Measurements from ENCODE around the gene LRRC41. TPM values are rescaled to one million over a fixed set of nuclear protein-coding genes. Genes with fewer than 3 reads are reported as not detected.
"Not testable (repeated sequence)": the region's sequence is repeated elsewhere in the genome, so short reads cannot be mapped to it uniquely, and the experiment has no call there.

The LRRC41 gene
- polyA plus RNA-seq, 1 of the 3 experiments (the other 2 are of a cell fraction): 59.3 TPM

DNA sequence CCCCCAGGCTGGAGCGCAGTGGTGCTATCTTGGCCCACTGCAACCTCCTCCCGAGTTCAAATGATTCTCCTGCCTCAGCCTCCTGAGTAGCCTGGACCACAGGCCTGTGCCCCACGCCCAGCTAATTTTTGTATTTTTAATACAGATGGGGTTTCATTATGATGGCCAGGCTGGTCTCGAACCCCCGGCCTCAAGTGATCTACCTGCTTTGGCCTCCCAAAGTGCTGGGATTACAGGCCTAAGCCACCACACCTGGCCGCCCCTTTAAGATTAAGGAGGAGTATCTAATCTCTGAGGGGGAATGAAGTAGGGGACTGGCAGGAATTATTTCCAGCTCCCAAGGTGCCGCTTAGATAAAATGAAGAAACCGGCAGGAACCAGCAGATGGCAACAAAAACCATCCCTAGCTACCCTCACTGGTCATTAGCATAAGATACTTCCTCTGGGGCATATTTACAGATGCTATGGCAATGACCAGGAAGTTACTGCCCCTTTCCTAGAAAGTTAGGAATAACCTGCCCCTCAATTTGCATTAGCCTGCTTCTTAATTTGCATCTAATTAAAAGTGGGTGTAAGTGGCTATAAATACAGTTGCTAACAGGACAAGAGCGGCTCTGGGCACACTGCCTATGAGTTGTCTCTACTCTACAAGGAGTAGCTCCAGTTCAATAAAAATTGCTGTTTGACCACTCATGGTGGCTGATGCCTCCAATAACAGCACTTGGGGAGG lies 30.0 kb upstream of the LRRC41 start:
- Histone ChIP-seq H3K36me3 (replicated peaks in 1 of 2; ENCODE audit: control insufficient read depth in 1 of 2, insufficient read depth in 2 of 2, low read length in 1 of 2) (no peaks in the 10 kb centered on the region), H3K79me2 (ENCODE audit: insufficient read depth) (no peaks in the 10 kb centered on the region), H2AFZ (ENCODE audit: low read depth) (no peak overlapping the region), H3K4me2 (no peak overlapping the region), H4K20me1 (ENCODE audit: insufficient read depth) (no peaks in the 10 kb centered on the region), H3K9me2 (no peaks in the 10 kb centered on the region), H3F3A (replicated peaks; ENCODE audit: insufficient read depth) (no peaks in the 10 kb centered on the region), H3K9ac (no peak overlapping the region), H3K27ac (ENCODE audit: low read depth in 2 of 2, low read length in 1 of 2) (no peak overlapping the region), H3K9me3 (no peaks in the 10 kb centered on the region), H3K4me3 (ENCODE audit: low read depth in 2 of 2, low read length in 1 of 2) (no peak overlapping the region), H3K4me1 (ENCODE audit: control insufficient read depth in 1 of 2, insufficient read depth in 2 of 2, low read depth in 1 of 2, low read length in 1 of 2) (no peaks in the 10 kb centered on the region), H3K27me3 (ENCODE audit: insufficient read depth) (no peaks in the 10 kb centered on the region)
- ChIA-PET POLR2A (no interaction called here), CTCF (interaction anchor here (0.9 to 1.5 kb wide), 5 partner anchors 9 to 30 kb away, joined by 3 to 7 read pairs (median 4); partner anchors contain the start of genes LRRC41 and UQCRH)
- TF ChIP-seq RAD21 (IDR thresholded peaks at IDR 0.05; ENCODE audit: low read length) (peak; percentile 53; the same call in 1 of the 2 replicates), NRF1 (IDR thresholded peaks at IDR 0.05; ENCODE audit: low read depth, low read length) (no peak), SMC3 (IDR thresholded peaks at IDR 0.05; ENCODE audit: low read depth, low read length) (peak; percentile 18; the same call in 1 of the 2 replicates), RCOR1 (IDR thresholded peaks at IDR 0.05; ENCODE audit: low read length) (no peak), RXRA (IDR thresholded peaks at IDR 0.05; ENCODE audit: borderline replicate concordance, low read depth) (no peak), POLR2AphosphoS5 (IDR thresholded peaks at IDR 0.05; ENCODE audit: low read depth, low read length) (no peak), EP300 (IDR thresholded peaks at IDR 0.05; ENCODE audit: borderline replicate concordance in 1 of 2, low read depth in 1 of 2, low read length in 1 of 2) (no peak), FOXM1 (IDR thresholded peaks at IDR 0.05; ENCODE audit: low read depth) (no peak), NFIC (IDR thresholded peaks at IDR 0.05; ENCODE audit: borderline replicate concordance) (no peak), MEF2A (IDR thresholded peaks at IDR 0.05; ENCODE audit: borderline replicate concordance, low read depth) (no peak)
- TF ChIP-seq, protein P1, sequence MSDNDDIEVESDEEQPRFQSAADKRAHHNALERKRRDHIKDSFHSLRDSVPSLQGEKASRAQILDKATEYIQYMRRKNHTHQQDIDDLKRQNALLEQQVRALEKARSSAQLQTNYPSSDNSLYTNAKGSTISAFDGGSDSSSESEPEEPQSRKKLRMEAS (IDR thresholded peaks at IDR 0.05; ENCODE audit: low read depth): no peak
- TF ChIP-seq, protein P2, sequence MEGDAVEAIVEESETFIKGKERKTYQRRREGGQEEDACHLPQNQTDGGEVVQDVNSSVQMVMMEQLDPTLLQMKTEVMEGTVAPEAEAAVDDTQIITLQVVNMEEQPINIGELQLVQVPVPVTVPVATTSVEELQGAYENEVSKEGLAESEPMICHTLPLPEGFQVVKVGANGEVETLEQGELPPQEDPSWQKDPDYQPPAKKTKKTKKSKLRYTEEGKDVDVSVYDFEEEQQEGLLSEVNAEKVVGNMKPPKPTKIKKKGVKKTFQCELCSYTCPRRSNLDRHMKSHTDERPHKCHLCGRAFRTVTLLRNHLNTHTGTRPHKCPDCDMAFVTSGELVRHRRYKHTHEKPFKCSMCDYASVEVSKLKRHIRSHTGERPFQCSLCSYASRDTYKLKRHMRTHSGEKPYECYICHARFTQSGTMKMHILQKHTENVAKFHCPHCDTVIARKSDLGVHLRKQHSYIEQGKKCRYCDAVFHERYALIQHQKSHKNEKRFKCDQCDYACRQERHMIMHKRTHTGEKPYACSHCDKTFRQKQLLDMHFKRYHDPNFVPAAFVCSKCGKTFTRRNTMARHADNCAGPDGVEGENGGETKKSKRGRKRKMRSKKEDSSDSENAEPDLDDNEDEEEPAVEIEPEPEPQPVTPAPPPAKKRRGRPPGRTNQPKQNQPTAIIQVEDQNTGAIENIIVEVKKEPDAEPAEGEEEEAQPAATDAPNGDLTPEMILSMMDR (IDR thresholded peaks at IDR 0.05): peak; percentile 35
- TF ChIP-seq, protein P3, sequence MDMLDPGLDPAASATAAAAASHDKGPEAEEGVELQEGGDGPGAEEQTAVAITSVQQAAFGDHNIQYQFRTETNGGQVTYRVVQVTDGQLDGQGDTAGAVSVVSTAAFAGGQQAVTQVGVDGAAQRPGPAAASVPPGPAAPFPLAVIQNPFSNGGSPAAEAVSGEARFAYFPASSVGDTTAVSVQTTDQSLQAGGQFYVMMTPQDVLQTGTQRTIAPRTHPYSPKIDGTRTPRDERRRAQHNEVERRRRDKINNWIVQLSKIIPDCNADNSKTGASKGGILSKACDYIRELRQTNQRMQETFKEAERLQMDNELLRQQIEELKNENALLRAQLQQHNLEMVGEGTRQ (IDR thresholded peaks at IDR 0.05; ENCODE audit: borderline replicate concordance, low read depth, low read length): no peak
- DNase-seq: peak; percentile 59
- 85% methylated on average over 9 of the region's 9 CpGs for WGBS (ENCODE audit: low lambda C conversion rate)

DNA sequence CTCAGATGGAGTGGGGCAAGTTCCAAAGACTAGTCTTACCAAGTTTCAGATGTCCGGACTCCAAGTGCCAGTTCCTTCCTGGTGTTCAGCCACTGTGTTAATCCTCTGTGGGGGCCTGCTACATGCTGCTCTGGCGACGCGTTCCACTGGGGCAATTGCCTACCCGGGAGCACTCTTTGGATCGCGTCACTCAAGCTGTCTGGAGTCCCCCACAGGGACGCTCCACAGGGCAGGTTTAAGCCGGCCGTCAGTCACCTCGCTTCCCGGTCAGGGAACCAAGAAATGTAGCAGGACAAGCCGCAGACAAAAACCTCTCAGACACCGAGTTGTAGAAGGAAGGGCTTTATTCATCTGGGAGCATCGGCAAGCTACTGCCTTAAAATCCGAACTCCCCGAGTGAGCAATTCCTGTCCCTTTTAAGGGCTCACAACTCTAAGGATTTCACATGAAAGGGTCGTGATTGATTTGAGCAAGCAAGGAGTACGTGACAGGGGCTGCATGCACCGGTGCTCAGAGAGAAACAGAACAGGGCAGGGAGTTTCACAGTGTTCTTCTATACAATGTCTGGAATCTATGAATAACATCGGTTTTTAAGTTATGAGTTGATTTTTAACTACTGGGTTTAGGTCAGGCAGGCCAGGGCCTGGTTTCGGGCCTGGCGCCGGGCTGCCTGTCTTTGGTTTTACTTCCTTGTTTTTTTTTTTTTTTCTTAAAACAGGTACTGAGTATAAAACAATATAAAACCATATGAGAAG lies 28.5 kb upstream of the LRRC41 start:
- H3K4me1 ChIP-seq (ENCODE audit: control insufficient read depth in 1 of 2, insufficient read depth in 2 of 2, low read depth in 1 of 2, low read length in 1 of 2); H3K4me2 ChIP-seq; CTCF ChIA-PET; H3K27me3 ChIP-seq (ENCODE audit: insufficient read depth); H2AFZ ChIP-seq (ENCODE audit: low read depth); H3K9me3 ChIP-seq; DNase-seq; H3K4me3 ChIP-seq (ENCODE audit: low read depth in 2 of 2, low read length in 1 of 2); H3K79me2 ChIP-seq (ENCODE audit: insufficient read depth); H3F3A ChIP-seq (replicated peaks; ENCODE audit: insufficient read depth); H3K9ac ChIP-seq; H3K27ac ChIP-seq (ENCODE audit: low read depth in 2 of 2, low read length in 1 of 2); POLR2A ChIA-PET; H3K9me2 ChIP-seq; H4K20me1 ChIP-seq (ENCODE audit: insufficient read depth); H3K36me3 ChIP-seq (replicated peaks in 1 of 2; ENCODE audit: control insufficient read depth in 1 of 2, insufficient read depth in 2 of 2, low read length in 1 of 2): not testable (repeated sequence)
- WGBS (ENCODE audit: low lambda C conversion rate): 91% methylated on average over 18 of the region's 24 CpGs

DNA sequence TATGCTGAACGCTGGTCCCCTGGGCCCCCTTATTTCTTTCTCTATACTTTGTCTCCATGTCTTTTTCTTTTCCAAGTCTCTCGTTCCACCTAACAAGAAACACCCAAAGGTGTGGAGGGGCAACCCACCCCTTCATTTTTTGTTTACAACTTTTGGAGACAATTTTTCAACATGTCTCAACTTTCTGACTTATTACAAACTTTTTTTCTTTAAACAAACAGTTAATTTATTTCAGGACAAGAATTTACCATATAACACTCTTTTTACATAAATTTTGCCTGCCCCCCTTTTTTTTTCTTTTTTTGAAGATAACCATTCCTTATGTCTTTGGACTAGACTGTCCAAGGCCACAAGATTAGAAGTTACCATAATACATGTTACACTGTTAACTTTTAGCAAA lies 27.0 kb upstream of the LRRC41 start:
- H3K79me2 ChIP-seq (ENCODE audit: insufficient read depth); H3K4me2 ChIP-seq; H3F3A ChIP-seq (replicated peaks; ENCODE audit: insufficient read depth); H3K36me3 ChIP-seq (replicated peaks in 1 of 2; ENCODE audit: control insufficient read depth in 1 of 2, insufficient read depth in 2 of 2, low read length in 1 of 2); H3K4me1 ChIP-seq (ENCODE audit: control insufficient read depth in 1 of 2, insufficient read depth in 2 of 2, low read depth in 1 of 2, low read length in 1 of 2); DNase-seq; H3K4me3 ChIP-seq (ENCODE audit: low read depth in 2 of 2, low read length in 1 of 2); H3K27ac ChIP-seq (ENCODE audit: low read depth in 2 of 2, low read length in 1 of 2); H2AFZ ChIP-seq (ENCODE audit: low read depth); H3K9me3 ChIP-seq; H3K9ac ChIP-seq; H3K9me2 ChIP-seq; H3K27me3 ChIP-seq (ENCODE audit: insufficient read depth); POLR2A ChIA-PET; CTCF ChIA-PET; H4K20me1 ChIP-seq (ENCODE audit: insufficient read depth): not testable (repeated sequence)
- WGBS (ENCODE audit: low lambda C conversion rate): 85% methylated on average over 2 of the region's 2 CpGs

DNA sequence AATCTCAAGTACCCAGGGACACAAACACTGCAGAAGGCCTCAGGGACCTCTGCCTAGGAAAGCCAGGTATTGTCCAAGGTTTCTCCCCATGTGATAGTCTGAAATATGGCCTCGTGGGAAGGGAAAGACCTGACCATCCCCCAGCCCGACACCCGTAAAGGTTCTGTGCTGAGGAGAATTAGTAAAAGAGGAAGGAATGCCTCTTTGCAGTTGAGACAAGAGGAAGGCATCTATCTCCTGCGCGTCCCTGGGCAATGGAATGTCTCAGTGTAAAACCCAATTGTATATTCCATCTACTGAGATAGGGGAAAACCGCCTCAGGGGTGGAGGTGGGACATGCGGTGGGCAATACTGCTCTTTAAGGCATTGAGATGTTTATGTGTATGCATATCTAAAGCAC lies 26.4 kb upstream of the LRRC41 start:
- POLR2A ChIA-PET; CTCF ChIA-PET; H3K4me3 ChIP-seq (ENCODE audit: low read depth in 2 of 2, low read length in 1 of 2); H3K79me2 ChIP-seq (ENCODE audit: insufficient read depth); DNase-seq; H4K20me1 ChIP-seq (ENCODE audit: insufficient read depth); H3K9me2 ChIP-seq; H3K9me3 ChIP-seq; H3K9ac ChIP-seq; H3K27ac ChIP-seq (ENCODE audit: low read depth in 2 of 2, low read length in 1 of 2); H3F3A ChIP-seq (replicated peaks; ENCODE audit: insufficient read depth); H2AFZ ChIP-seq (ENCODE audit: low read depth); H3K4me1 ChIP-seq (ENCODE audit: control insufficient read depth in 1 of 2, insufficient read depth in 2 of 2, low read depth in 1 of 2, low read length in 1 of 2); H3K36me3 ChIP-seq (replicated peaks in 1 of 2; ENCODE audit: control insufficient read depth in 1 of 2, insufficient read depth in 2 of 2, low read length in 1 of 2); H3K4me2 ChIP-seq; H3K27me3 ChIP-seq (ENCODE audit: insufficient read depth): not testable (repeated sequence)
- 78% methylated on average over 7 of the region's 7 CpGs for WGBS (ENCODE audit: low lambda C conversion rate)

Data from SK-N-SH (cell line).